GM21786 (cell line): ENCODE results near the gene CADPS.

ENCODE experiments used
- ATAC-seq: cut with Tn5 transposase; IDR thresholded peaks from one replicate; pipeline ENCODE4 v1.9.1; 2021; ENCODE audit not compliant: unreplicated experiment

CADPS gene

DNA sequence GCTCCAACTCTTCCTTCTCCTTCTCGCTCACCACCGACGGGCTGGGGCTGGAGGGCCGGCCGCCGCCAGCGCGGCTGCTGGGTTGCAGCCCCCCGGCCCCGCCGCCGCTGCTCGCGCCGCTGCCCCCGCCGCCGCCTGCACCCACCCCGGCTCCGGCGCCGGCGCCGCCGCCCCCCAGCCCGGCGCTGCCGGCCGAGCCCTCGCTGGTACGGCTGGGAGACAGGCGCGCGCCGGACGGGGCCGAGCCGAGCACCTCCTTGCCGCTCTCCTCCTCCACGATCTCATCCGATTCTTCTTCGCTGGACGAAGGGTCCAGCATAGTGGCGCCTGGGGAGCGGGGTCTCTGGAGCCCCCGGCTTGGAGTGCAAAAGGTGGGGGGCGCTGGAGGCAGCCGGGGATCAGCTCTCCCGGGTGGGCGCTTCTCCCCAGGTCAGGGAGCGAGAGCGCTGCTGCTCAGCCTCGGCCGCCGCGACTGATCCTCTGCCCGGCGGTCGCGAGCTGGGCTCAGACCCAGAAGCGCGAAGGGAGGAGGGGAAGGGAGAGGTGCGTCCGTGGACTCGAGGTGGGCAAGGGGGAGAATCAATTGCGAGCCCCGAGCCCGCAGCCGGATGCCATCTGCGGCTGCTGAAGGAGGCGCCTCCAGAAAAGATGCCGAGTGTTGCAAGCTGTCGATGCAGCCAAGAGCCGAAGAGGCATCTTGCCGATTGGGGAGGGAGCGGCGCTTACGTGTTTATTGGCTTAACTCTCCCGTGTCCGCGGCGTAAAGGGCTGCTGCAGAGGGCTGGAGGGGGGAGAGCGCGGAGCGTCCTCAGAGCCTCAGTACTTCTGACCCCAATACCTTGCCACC, at the start of gene CADPS:
TSS of gene CADPS (minus strand) at position 706 of the 847 bp plus-strand sequence. CDS start at position 319, 387 bp downstream.
- ATAC-seq: no peak

DNA sequence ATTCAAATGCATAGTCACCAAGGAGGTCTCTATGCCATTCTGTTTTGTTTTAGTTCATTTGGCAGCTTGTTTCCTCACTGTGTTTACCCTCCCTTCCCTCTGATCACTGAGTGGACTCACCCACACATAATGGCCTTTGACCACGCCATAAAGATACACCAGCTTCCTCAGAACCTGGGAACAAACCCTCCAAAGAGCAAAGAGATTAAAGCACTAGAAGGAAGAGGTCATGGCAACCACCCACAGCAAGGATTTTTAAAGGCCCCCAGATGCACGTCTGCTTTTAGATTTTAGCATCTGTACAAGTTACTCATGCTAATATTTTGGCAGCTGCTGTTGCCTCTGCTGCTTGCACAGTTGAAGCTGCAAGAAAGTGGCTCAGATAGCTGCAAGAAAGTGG, 47.9 kb upstream of the CADPS start:
- ATAC-seq: no peak

DNA sequence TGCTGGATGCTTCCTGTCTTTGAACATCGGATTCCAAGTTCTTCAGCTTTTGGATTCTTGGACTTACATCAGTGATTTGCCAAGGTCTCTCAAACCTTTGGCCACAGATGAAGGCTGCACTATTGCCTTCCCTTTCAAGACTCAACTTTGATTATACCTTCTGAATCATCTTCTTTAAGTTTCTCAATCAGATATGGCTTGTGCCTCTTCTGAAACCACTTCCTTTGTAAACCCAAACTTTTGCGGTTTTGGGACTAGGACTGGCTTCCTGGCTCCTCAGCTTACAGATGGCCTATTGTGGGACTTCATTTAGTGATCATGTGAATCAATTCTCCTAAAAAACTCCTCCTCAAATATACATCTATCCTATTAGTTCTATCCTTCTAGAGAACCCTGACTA, 47.1 kb upstream of the CADPS start:
- ATAC-seq: no peak

DNA sequence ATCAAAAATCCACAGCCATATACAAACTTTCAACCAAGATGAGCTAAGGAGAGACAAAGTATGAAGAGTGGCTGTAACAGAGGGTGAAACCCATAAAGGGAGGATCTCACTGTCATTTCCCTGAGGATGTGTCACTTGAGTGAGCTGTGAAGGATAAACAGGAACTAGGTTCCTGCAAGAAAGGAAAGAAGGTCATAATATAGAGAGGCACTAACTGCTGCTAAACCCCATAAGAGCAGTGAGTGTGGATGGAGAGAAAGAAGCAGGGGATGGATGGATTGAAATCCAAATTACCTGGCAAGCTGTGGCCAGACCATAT, 45.2 kb upstream of the CADPS start:
- no peak for ATAC-seq

DNA sequence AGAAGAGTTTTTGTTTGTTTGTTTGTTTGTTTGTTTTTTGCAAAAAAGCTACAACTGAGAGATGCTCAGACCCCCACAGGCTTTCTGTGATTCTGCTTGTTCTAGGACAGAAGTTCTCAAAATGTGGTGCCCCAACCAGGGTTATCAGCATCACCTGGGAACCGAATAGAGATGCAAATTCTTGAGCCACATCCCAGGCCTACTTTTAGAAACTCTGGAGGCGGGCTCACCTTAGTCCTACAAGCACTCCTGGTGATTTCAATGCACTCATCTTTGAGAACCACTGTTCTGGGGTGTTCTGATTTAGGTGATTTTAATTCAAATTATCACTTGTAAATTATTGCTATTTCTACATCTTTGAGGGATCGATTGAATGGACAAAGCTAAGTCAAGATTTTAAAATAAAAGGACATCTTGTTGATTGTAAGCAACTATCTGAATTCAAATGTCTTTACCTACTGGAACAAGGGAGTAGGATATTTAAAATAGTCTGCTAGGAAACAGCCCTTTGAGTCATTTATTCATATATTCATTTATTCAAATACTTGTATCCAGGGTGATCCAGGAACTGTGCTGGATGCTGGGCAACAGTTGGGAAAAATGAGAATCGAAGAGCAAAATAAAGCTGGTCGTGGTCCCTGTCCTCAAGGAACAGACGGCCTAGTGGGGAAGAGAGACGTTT, 44.7 kb upstream of the CADPS start:
- no peak for ATAC-seq

DNA sequence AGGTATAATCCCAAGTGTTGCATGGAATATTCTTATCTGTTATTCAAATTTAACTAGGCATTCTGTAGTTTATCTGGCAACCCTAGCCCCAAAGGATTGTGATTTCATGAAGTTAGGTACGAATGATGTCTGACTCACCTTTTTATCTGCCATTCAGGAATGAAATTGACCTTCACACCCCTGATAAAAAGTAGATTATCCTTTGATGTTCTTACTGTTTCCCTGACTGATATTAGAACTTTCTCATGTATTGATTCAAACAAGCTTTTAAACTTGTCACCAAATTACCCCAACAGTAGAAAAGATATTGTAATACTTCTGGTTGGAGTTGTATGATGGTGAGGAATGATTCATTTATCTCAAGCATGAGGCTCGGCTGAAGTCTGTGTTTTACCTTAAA, 43.6 kb upstream of the CADPS start:
- ATAC-seq: no peak

DNA sequence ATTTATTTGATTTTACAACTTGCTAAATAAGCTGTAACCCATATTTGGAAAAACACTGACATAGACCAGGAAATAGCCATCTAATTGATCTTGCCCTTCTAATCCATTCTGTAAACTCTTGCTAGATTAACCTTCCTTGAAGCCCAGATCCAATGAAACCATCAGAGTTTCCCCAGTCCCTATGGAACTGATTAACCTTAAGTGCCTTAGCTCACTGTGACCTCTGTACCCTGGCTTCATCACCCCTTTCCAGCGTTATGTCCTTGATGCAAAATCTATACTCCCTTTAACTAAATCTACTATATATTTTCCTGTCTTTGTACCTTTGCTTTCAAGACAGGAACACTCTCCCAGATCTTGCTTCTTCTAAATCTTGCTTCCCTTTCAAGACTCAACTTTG, 42.9 kb upstream of the CADPS start:
- no peak for ATAC-seq

DNA sequence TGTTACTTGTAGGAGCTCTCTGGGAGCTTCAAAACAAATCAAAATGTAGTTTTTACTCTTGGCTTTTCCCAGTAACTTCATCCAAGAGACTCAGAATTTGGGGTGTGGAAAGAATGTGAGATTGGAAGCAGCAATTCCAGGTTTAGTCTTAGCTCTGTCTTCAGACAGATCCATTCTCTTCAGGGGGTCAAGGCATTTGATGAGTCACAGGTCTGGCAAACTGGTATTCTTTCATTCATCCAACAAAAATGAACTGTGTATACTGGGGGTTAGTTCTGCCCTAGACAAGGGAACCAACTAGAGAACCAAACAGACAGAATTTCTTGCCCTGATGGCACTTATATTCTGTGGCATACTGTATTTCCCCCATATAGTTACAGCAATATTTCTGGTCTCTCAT, 36.3 kb upstream of the CADPS start:
- no peak for ATAC-seq

DNA sequence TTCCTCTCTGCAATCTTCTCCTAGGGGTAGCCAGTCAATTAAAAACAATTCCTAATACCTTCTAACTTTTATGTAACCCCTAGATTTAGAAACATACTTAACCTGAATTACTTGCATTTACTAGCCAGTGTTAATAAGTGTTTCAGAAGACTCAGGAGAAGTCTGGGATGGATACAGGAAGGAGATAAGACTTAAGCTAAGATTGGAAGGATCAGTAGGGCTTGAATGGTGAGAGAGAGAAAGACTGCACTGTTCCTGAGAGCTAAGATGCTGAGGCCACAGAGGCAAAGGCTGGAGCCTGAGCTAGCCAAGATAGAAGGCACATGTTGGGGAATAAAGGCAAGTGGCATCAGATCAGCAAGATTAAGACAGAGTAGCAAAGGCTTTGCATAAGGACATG, 30.1 kb upstream of the CADPS start:
- ATAC-seq: no peak

DNA sequence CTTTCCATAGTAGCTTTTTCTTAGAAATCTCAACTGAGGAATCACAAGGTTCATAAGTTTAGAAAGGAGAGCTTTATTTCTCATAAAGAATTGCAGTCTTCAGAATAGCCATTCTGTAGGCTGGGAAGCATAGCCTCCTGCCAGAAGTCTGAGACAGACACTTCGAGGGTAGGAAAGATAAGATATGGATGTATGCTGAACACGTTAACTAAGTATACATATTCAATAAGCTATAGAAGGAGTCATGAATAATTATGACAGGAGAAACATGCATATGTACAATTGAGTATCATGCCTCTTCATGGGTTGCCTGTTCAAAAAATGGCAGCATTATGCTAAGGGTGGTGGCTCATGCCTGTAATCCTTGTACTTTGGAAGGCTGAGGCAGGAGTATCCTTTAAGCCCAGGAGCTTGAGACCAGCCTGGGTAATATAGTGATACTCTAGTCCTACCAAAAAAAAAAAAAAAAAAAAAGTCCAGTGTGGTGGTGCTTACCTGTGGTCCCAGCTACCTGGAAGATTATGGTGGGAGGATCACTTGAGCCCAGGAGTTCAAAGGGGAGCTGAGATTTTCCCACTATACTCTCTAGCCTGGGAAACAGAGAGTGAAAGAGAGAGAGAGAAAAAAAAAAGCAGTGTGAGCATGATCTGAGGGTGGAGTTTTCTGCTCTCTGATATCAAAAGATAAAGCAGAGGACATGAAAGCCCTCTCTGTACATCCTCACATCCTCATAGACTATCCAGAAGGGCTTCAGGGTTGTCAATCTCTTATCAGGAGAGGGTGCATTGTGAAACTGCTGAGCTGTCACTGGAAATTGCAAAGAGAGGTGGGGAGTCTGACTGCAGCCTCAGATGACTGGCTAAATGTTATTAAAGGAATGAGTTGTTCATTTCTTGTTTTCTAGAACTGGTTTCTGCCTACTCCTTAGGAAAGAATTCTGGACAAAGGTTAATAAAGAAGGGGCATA, 23.6 kb upstream of the CADPS start:
- ATAC-seq: no peak

DNA sequence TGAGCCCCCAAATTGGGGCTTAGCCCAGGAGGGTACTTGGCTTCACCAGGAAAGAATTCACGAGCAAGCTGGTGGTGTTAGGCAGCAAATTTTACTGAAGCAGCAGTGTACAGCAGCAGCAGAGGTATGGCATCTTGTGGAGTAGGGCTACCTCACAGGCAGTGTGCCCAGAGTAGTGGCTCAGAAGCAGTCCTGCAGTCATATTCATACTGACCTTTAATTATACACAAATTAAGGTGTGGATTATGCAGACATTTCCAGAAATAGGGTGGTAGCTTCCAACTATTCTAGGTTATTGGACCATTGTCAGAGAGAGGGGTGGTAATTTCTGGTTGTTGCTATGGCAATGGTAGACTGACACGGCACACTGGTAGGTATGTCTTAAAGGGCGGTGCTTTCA, 20.7 kb upstream of the CADPS start:
- ATAC-seq: no peak

DNA sequence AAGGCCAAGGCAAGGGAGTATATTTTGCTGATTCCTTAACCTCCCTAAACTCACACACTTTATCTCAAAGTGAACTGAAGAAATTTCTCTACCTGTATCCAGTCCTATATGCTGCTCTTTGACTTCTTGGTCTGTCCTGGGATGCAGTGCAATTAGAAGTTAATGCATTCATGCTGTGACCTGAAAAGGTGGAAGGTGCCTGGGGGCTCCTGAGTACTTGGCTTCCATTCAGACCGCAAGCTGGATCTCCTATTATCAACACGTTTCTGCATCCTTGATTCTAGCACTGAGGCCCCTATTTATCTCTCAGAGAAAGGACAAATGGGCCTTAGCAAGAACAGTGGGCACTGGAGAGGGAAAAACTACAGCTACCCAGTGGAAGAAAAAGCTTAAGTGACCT, 17.7 kb upstream of the CADPS start:
- ATAC-seq: no peak

DNA sequence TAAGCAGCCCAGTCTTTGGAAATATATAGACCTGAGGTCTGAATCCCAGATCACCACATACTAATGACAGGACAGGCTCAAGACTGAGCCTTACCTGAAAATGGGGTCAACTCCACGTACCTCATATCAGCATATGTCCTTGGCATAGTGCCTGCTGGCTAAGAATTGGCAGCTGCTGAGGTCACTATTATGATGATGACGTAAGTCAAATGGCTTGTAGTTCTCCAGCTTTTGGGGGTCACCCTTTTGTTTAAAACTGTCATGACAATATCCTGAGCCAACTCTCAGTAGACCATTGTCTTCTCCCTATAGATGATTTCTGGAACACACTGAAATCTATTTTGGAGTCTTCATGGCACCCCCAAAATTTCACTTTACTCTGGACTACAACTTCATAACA, 16.8 kb upstream of the CADPS start:
- ATAC-seq: no peak

DNA sequence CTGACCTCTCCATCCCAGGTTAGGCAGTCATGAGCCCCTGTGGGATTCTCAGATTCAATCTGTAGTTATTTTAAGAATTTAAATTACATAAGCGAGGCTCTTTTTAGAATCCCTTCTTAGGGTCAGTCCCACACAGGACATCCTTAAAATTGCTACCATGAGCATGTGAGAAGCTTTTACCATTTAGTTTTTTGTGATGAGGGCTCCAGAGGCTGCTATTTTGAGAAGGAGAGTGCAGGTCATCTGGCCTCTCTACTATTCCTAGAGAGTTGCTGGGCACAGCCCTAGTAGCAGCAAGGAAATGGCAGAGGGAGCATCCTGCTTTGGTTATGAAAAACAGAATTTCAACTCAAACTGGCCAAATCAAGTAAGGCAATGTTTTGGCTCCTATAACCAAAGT, 13.6 kb upstream of the CADPS start:
- ATAC-seq: no peak

DNA sequence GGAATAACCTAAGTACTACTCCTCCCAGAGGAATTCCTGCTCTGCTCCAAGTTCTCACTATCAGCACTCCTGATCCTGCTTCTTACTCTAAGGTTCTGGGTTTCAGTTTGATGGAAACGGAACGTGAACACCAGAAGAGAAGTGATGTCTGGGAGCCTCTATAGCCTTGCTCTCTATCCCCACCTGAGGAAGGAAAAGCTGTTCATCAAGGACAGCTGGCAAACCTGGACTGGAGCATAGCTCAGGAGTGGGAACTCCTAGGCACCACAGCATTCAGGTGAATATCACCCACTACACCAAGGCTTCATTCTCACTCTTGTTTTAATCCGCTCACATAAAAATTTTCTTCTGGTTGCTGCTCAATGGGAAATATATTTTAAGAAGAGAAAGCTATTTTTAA, 13.0 kb upstream of the CADPS start:
- ATAC-seq: no peak

DNA sequence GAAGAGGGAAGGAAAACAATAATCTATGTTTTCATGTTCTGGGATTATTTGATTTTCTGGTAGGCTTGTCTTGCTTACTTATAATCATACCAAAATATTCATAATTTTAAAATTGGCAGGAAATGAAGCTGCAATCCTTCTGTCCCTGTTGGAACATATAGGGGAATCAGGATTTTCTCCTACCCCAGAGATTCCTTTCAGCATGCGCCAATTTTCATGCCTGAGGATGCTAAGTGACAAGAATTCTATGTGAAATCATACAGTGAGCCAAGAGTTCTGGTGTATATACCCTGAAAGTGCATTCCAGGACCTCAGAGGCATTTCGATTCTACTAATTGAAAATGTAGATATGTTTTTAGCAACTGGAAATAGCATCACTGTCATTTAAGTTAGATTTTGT, 9.9 kb upstream of the CADPS start:
- ATAC-seq: no peak

DNA sequence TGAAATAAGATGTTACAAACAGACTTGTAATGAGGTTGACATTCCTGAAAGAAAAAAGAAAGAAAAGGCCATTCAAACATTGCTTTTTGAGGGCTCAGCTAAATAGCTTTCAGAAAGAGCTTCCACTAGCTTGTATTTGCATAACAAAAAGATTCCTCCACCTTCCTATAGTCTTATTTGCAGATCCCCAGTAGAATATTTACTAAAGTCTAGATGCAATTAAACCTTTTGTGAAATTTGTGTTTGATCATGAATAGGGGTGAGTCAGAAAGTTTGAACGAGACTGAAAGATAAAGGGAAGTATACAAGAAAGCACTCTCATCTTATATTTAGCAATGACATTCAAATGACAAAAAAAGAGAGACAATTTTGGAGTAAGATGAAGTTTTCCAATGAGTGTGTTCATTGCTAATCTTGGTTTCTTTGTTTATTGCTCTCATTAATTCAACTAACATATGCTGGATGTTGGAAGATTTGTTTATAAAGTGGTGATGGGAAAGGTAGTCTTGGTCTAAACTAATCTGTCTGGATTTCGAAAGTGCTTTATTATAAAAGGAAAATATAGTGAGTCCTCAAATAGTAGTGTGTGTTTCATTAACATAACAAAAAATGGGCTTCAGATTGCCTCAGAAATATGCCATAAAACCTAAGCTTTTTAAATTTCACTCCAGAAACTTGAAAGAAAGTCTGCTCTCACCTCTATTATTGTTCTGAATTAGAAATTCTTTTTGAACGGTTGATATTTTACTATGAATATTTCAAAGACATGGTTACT, 9.1 kb upstream of the CADPS start:
- ATAC-seq: no peak

DNA sequence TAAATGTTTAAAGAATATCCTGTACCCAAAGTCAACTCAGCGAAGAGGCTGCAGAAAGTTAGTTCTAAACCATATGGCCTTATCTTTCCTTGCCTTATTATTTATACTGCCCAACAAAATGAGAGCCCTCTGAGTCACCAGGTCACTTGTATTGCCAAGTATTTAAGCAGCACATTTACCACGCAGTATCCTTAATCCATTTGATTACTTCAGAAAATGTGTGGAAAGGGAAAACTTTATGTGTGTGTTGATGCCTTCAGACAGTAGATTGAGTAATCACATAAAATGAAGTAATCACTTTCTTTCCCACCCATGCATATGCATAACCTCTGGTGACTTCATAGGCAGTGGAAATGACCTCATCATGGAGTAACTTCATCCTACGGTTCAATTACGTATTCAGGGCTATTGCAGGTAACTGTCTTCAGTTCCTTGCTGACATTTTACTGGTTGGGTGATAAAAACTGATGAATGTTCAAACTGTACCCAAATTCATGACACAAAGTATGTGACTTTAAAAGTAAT, 7.5 kb upstream of the CADPS start:
- no peak for ATAC-seq

DNA sequence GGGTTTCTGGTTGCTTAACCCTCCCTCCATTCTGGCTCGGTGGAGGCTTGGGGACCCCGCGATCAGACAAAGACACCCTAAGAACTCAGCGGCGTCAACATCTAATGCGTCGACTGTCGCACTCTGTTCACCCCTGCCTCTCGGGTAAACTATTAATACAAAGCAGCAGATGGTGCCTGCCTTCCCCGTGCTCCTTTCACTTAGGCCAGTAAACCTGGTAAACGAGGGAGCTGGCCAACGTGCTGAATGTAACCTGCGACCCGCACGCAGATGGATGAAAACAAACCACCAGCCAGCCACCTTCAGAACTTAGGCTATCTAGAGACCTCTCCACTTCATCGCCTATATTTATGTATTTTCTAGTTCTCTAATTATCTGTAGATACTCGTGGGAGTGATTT, 848 bp upstream of the CADPS start:
- no peak for ATAC-seq

DNA sequence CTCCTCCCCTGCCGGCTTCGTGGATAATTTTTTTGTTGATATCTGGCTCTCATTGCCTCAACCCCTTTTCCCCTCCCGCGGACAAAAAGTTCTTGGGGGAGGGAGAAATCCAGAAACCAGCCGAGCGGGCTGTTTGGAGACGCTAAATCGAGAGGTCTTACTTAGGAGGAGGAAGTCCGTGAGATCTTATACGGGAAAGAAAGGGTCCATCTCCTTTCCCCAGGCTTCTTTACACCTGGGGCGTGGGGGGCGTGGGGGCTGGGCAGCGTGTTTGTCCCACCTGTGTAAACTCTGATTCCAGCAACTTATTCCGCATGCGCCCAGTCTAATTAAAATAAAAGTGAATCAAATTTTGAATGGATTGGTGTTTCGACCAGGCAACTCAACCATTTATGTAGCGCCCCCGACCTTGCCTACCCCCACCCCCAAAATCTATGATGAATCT, 364 bp upstream of the CADPS start:
- no peak for ATAC-seq
